ENCODE data around the gene ZNF837. TPM values are rescaled to one million over a fixed set of nuclear protein-coding genes. Genes with fewer than 3 reads are reported as not detected.

Gene ZNF837
- total and polyA plus RNA-seq, 2 of the 13 experiments (the other 11 are each of a cell fraction or from before 2014, with no cell fraction given) = 0.29 to 1.3 TPM

- TF ChIP-seq PREB (CRISPR knock-in tag; IDR thresholded peaks at IDR 0.05) = no peak
- TF ChIP-seq CEBPG (CRISPR knock-in tag; IDR thresholded peaks at IDR 0.05) = peak; percentile 22; the same call in 1 of the 2 replicates
- TF ChIP-seq, protein P1, sequence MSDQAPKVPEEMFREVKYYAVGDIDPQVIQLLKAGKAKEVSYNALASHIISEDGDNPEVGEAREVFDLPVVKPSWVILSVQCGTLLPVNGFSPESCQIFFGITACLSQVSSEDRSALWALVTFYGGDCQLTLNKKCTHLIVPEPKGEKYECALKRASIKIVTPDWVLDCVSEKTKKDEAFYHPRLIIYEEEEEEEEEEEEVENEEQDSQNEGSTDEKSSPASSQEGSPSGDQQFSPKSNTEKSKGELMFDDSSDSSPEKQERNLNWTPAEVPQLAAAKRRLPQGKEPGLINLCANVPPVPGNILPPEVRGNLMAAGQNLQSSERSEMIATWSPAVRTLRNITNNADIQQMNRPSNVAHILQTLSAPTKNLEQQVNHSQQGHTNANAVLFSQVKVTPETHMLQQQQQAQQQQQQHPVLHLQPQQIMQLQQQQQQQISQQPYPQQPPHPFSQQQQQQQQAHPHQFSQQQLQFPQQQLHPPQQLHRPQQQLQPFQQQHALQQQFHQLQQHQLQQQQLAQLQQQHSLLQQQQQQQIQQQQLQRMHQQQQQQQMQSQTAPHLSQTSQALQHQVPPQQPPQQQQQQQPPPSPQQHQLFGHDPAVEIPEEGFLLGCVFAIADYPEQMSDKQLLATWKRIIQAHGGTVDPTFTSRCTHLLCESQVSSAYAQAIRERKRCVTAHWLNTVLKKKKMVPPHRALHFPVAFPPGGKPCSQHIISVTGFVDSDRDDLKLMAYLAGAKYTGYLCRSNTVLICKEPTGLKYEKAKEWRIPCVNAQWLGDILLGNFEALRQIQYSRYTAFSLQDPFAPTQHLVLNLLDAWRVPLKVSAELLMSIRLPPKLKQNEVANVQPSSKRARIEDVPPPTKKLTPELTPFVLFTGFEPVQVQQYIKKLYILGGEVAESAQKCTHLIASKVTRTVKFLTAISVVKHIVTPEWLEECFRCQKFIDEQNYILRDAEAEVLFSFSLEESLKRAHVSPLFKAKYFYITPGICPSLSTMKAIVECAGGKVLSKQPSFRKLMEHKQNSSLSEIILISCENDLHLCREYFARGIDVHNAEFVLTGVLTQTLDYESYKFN (CRISPR knock-in tag; conservative IDR thresholded peaks at IDR 0.05) = 0 out of 2 replicates have a peak, but pooled peaks have one; percentile 49
- TF ChIP-seq ZNF780A (CRISPR knock-in tag; IDR thresholded peaks at IDR 0.05) = 0 out of 2 replicates have a peak, but pooled peaks have one; percentile 71
- peak; percentile 91 for TF ChIP-seq PHF20 (CRISPR knock-in tag; IDR thresholded peaks at IDR 0.05)
- TF ChIP-seq DNMT1 (CRISPR knock-in tag; IDR thresholded peaks at IDR 0.05) = no peak
- TF ChIP-seq, protein P2, sequence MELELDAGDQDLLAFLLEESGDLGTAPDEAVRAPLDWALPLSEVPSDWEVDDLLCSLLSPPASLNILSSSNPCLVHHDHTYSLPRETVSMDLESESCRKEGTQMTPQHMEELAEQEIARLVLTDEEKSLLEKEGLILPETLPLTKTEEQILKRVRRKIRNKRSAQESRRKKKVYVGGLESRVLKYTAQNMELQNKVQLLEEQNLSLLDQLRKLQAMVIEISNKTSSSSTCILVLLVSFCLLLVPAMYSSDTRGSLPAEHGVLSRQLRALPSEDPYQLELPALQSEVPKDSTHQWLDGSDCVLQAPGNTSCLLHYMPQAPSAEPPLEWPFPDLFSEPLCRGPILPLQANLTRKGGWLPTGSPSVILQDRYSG (CRISPR knock-in tag; IDR thresholded peaks at IDR 0.05) = no peak
- TF ChIP-seq, protein P3, sequence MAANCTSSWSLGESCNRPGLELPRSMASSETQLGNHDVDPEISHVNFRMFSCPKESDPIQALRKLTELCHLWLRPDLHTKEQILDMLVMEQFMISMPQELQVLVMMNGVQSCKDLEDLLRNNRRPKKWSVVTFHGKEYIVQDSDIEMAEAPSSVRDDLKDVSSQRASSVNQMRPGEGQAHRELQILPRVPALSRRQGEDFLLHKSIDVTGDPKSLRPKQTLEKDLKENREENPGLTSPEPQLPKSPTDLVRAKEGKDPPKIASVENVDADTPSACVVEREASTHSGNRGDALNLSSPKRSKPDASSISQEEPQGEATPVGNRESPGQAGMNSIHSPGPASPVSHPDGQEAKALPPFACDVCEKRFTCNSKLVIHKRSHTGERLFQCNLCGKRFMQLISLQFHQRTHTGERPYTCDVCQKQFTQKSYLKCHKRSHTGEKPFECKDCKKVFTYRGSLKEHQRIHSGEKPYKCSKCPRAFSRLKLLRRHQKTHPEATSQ (CRISPR knock-in tag; IDR thresholded peaks at IDR 0.05; ENCODE audit: borderline replicate concordance) = no peak
- no peak for TF ChIP-seq SETDB1 (CRISPR knock-in tag; IDR thresholded peaks at IDR 0.05; ENCODE audit: borderline replicate concordance)
- no peak; the same call in 1 of the 2 replicates for TF ChIP-seq ZNF569 (CRISPR knock-in tag; IDR thresholded peaks at IDR 0.05; ENCODE audit: borderline replicate concordance)
- peak; percentile 52; the same call in 1 of the 2 replicates for TF ChIP-seq RBAK (CRISPR knock-in tag; IDR thresholded peaks at IDR 0.05)
- TF ChIP-seq, protein P4, sequence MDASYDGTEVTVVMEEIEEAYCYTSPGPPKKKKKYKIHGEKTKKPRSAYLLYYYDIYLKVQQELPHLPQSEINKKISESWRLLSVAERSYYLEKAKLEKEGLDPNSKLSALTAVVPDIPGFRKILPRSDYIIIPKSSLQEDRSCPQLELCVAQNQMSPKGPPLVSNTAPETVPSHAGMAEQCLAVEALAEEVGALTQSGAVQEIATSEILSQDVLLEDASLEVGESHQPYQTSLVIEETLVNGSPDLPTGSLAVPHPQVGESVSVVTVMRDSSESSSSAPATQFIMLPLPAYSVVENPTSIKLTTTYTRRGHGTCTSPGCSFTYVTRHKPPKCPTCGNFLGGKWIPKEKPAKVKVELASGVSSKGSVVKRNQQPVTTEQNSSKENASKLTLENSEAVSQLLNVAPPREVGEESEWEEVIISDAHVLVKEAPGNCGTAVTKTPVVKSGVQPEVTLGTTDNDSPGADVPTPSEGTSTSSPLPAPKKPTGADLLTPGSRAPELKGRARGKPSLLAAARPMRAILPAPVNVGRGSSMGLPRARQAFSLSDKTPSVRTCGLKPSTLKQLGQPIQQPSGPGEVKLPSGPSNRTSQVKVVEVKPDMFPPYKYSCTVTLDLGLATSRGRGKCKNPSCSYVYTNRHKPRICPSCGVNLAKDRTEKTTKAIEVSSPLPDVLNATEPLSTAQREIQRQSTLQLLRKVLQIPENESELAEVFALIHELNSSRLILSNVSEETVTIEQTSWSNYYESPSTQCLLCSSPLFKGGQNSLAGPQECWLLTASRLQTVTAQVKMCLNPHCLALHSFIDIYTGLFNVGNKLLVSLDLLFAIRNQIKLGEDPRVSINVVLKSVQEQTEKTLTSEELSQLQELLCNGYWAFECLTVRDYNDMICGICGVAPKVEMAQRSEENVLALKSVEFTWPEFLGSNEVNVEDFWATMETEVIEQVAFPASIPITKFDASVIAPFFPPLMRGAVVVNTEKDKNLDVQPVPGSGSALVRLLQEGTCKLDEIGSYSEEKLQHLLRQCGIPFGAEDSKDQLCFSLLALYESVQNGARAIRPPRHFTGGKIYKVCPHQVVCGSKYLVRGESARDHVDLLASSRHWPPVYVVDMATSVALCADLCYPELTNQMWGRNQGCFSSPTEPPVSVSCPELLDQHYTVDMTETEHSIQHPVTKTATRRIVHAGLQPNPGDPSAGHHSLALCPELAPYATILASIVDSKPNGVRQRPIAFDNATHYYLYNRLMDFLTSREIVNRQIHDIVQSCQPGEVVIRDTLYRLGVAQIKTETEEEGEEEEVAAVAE (CRISPR knock-in tag; IDR thresholded peaks at IDR 0.05; ENCODE audit: borderline replicate concordance) = 0 out of 2 replicates have a peak, but pooled peaks have one; percentile 21
- TF ChIP-seq, protein P5, sequence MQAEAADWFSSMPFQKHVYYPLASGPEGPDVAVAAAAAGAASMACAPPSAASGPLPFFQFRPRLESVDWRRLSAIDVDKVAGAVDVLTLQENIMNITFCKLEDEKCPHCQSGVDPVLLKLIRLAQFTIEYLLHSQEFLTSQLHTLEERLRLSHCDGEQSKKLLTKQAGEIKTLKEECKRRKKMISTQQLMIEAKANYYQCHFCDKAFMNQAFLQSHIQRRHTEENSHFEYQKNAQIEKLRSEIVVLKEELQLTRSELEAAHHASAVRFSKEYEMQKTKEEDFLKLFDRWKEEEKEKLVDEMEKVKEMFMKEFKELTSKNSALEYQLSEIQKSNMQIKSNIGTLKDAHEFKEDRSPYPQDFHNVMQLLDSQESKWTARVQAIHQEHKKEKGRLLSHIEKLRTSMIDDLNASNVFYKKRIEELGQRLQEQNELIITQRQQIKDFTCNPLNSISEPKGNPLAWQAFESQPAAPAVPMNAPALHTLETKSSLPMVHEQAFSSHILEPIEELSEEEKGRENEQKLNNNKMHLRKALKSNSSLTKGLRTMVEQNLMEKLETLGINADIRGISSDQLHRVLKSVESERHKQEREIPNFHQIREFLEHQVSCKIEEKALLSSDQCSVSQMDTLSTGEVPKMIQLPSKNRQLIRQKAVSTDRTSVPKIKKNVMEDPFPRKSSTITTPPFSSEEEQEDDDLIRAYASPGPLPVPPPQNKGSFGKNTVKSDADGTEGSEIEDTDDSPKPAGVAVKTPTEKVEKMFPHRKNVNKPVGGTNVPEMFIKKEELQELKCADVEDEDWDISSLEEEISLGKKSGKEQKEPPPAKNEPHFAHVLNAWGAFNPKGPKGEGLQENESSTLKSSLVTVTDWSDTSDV (CRISPR knock-in tag; IDR thresholded peaks at IDR 0.05) = no peak; the same call in 1 of the 2 replicates
Observed at GRCh38 chr19:58362272-58362994, 18.4 kb downstream of the ZNF837 start, which contains the start of gene ZNF497 (continued).
